Esophagus squamous epithelium (tissue), 5 donors: ENCODE data around the gene SGSM2. TPM values are rescaled to one million over a fixed set of nuclear protein-coding genes. Genes with fewer than 3 reads are reported as not detected.

Experiments
- DNase-seq: peaks from one replicate; lab custom pipeline; 2025; lab: John Stamatoyannopoulos, UW
- H3K27ac ChIP-seq, 4 donors: fragments of 200-600 bp; sonication (generic); one replicate each; pipeline ENCODE4 v1.5.1; 2016 to 2019; ENCODE audit warnings: mild to moderate bottlenecking in 1 of 4
- H3K27me3 ChIP-seq, 4 donors: fragments of 200-600 bp; sonication (generic); 1 replicate in 3 of 4; 2 replicates in 1 of 4; pipeline versions ENCODE4 v1.5.1 to v1.6.0; 2017 to 2021; ENCODE audit warnings: antibody characterized with exemption in 1 of 4
- H3K36me3 ChIP-seq, 3 donors: fragments of 200-600 bp; sonication (generic); one replicate each; pipeline ENCODE4 v1.5.1; 2016 to 2019
- H3K4me1 ChIP-seq, 3 donors: fragments of 200-600 bp; sonication (generic); one replicate each; pipeline ENCODE4 v1.5.1; 2017 to 2019
- H3K4me3 ChIP-seq, 4 donors: fragments of 200-600 bp; sonication (generic); 1 replicate in 3 of 4; 2 replicates in 1 of 4; pipeline ENCODE4 v1.5.1; 2016 to 2019; ENCODE audit warnings: mild to moderate bottlenecking in 2 of 4, moderate library complexity in 1 of 4
- H3K9me3 ChIP-seq, 3 donors: fragments of 200-600 bp; sonication (generic); one replicate each; pipeline ENCODE4 v1.5.1; 2016 to 2019
- POLR2A ChIP-seq, 4 donors: fragments of 450-650 bp; IDR thresholded peaks; one replicate each; pipeline ENCODE4 v1.6.1; 2017; ENCODE audit warnings: antibody characterized with exemption in 4 of 4, mild to moderate bottlenecking in 4 of 4, moderate library complexity in 3 of 4
- WGBS, 2 donors: methylation state at CpG; one replicate each; pipeline ENCODE4 v1.1.5; 2018; 5-methylcytosine and 5-hydroxymethylcytosine counted together
- intact Hi-C: fragments of 100-400 bp; cut with DNase I; formaldehyde crosslinking; loops from one replicate; pipeline ENCODE4 v1.15.0; 2022
- total RNA-seq, 4 donors: library from RNA; depleted of rRNA; stranded (reverse); fragments of >200 nt; gene quantifications; one replicate each; pipeline ENCODE4 v1.1.0, GENCODE V29; 2016
- TF ChIP-seq, protein P1 (sequence below), 6 experiments: fragments of 450-650 bp in 4 of 6; fragments of 200-600 bp in 2 of 6; sonication (generic) in 2 of 6; IDR thresholded peaks; one replicate each; pipeline ENCODE4 v1.5.1; 2016 to 2019; ENCODE audit warnings: antibody characterized with exemption in 6 of 6, mild to moderate bottlenecking in 4 of 6, moderate library complexity in 4 of 6
- donor health status: DM: yes; HTN: yes; CAD: no.

The SGSM2 gene
- total RNA-seq, 4 donors from 2014 or later = 24.3 to 67.9 (median 35.3) TPM

DNA sequence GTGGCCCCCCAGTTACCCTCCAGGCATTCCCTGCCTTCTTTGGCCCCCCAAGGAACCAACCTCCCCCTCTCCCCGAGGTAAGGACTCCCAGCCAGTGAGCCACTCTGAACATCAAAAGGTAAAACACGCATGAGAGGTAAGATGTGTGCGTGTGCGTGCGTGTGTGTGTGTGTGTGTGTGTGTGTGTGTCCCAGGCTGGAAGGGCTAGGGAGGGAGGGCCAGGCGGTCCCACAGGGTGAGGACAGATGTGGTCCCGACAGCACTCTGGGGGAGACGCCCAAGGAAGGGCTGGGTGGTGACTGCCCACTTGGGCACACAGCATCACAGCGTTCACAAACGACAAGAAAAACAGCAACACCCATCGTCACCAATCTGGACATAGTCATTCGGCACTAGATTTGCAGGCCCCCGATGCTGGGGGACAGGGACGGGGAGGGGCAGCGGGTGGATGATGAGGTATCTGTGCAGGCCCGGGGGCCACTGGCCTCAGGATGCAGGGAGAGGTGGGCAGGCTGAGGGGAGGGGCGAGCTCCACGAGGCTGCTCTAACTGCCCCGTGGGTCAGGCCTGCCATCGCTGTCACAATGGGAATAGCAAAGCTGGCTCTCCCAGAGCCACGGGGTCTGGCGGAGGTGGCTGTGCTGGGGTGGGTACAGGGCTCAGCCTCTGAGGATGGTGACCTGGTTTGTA is 47.3 kb downstream of the SGSM2 start:
- TF ChIP-seq POLR2A (IDR thresholded peaks at IDR 0.05) = no peak
- TF ChIP-seq, protein P1, sequence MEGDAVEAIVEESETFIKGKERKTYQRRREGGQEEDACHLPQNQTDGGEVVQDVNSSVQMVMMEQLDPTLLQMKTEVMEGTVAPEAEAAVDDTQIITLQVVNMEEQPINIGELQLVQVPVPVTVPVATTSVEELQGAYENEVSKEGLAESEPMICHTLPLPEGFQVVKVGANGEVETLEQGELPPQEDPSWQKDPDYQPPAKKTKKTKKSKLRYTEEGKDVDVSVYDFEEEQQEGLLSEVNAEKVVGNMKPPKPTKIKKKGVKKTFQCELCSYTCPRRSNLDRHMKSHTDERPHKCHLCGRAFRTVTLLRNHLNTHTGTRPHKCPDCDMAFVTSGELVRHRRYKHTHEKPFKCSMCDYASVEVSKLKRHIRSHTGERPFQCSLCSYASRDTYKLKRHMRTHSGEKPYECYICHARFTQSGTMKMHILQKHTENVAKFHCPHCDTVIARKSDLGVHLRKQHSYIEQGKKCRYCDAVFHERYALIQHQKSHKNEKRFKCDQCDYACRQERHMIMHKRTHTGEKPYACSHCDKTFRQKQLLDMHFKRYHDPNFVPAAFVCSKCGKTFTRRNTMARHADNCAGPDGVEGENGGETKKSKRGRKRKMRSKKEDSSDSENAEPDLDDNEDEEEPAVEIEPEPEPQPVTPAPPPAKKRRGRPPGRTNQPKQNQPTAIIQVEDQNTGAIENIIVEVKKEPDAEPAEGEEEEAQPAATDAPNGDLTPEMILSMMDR (IDR thresholded peaks at IDR 0.05) = no peak
- H3K36me3 ChIP-seq = peaks cover 17 to 85% (median 24%) of the 10 kb centered on the region in 3 donors
- H3K4me3 ChIP-seq = no peak overlapping the region
- 64 to 69% methylated on average over 11 to 14 of the region's 22 CpGs for WGBS, 2 donors
- intact Hi-C loops = no loop called here
- H3K9me3 ChIP-seq = no peaks in the 10 kb centered on the region
- H3K27ac ChIP-seq = peak overlapping the region in 2 of 4 donors; percentile 78 to 82
- no peaks in the 10 kb centered on the region for H3K27me3 ChIP-seq
- no peak for DNase-seq
- H3K4me1 ChIP-seq = peaks cover 11 to 66% (median 12%) of the 10 kb centered on the region in 3 donors

DNA sequence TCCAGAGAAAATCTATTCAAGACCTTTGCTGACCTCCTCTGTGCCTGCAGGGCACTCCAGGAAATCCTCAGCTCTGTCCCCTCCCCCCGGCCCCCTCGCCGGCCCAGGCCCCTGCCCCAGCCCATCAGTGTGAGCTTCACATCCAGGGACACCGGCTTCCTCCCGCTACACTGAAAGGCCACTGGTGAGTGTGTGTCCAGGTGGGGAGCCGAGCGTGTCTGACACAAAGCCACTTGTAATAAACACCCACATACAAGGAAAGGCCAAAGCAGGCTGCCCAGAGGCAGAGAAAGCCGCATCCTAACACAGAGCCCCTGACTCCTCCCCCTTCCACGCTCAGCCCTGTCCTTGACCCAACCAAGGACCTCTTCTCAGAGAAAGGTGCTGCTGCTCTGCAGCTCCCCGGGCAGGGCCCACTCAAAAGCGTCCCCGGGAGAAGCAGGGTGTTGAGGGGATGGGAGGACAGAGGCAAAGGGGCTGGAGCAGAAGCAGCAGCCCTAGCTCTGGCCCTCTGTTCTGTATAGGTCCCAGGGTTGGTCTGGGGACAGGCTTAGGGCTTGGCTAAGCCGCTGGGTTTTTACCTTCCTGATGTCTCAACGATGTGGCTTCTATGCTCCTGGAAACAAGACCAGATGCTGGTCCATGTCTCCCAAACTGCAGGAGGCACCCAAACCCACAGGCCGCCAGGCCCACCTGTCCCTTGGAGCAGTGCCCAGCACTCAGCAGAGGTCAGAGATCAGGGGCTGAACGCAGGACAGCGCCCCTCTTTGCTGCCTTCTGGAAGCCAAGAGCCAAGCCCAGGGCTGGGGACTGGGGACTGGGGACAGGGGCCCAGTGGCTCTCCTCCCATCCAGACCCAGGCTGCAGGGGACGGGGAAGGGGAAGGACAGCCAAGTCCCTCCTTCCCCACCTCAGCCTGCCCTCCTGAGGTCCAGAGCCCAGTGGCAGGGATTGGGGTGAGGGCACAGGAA is 48.2 kb downstream of the SGSM2 start:
- WGBS, 2 donors = 71 to 88% methylated on average over 3 to 8 of the region's 18 CpGs
- H3K4me1 ChIP-seq = peaks cover 18 to 72% (median 19%) of the 10 kb centered on the region in 3 donors
- no peak for DNase-seq
- intact Hi-C loops = no loop called here
- H3K4me3 ChIP-seq = no peak overlapping the region
- H3K27me3 ChIP-seq = no peaks in the 10 kb centered on the region
- H3K9me3 ChIP-seq = no peaks in the 10 kb centered on the region
- peaks cover 17 to 84% (median 24%) of the 10 kb centered on the region in 3 donors for H3K36me3 ChIP-seq
- H3K27ac ChIP-seq = peak overlapping the region in 3 of 4 donors; percentile 76 to 82 (median 78)
- no peak for TF ChIP-seq POLR2A (IDR thresholded peaks at IDR 0.05)
- TF ChIP-seq, protein P1 (IDR thresholded peaks at IDR 0.05) = no peak

DNA sequence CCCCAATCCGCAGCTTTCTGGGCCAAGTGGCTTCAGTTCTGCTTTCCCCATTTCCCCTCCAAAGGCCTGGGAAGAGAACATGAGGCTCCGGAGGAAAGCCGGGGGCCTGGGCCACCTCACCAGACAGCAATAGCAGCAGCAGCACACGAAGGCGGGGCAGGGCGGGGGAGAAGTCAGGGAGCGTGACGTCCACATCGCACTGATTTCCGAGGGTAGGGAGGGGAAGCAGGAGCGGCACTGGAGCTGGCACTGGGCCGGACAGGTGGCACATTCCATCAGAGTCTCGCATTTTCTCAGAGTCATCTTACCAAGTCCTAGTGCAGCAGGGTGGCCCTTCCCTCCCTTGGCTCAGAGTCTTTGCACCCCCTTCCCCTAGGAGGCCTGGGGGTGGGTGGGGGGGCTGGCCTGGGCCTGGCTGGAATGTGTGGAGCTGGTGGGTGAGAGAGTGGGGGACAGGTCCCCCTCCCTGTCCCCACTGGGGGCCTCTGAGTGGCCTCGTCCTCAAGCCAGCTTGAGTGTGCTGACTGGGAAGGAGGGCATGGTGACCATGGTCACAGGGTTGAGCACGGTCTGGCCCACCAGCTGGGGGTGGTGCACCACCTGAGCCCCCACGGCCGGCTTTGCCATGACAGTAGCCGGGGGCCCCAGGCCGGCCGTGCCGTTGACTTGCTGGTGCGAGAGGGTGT is 49.2 kb downstream of the SGSM2 start:
- no peak overlapping the region for H3K4me3 ChIP-seq
- DNase-seq = no peak
- WGBS, 2 donors = 61 to 79% methylated on average over 7 of the region's 22 CpGs
- peaks cover 27 to 81% (median 29%) of the 10 kb centered on the region in 3 donors for H3K4me1 ChIP-seq
- H3K9me3 ChIP-seq = no peaks in the 10 kb centered on the region
- peaks cover 17 to 74% (median 24%) of the 10 kb centered on the region in 3 donors for H3K36me3 ChIP-seq
- TF ChIP-seq, protein P1 (IDR thresholded peaks at IDR 0.05) = no peak
- TF ChIP-seq POLR2A (IDR thresholded peaks at IDR 0.05) = no peak
- H3K27ac ChIP-seq = peak overlapping the region in 3 of 4 donors; percentile 76 to 82 (median 78)
- intact Hi-C loops = no loop called here
- no peaks in the 10 kb centered on the region for H3K27me3 ChIP-seq

DNA sequence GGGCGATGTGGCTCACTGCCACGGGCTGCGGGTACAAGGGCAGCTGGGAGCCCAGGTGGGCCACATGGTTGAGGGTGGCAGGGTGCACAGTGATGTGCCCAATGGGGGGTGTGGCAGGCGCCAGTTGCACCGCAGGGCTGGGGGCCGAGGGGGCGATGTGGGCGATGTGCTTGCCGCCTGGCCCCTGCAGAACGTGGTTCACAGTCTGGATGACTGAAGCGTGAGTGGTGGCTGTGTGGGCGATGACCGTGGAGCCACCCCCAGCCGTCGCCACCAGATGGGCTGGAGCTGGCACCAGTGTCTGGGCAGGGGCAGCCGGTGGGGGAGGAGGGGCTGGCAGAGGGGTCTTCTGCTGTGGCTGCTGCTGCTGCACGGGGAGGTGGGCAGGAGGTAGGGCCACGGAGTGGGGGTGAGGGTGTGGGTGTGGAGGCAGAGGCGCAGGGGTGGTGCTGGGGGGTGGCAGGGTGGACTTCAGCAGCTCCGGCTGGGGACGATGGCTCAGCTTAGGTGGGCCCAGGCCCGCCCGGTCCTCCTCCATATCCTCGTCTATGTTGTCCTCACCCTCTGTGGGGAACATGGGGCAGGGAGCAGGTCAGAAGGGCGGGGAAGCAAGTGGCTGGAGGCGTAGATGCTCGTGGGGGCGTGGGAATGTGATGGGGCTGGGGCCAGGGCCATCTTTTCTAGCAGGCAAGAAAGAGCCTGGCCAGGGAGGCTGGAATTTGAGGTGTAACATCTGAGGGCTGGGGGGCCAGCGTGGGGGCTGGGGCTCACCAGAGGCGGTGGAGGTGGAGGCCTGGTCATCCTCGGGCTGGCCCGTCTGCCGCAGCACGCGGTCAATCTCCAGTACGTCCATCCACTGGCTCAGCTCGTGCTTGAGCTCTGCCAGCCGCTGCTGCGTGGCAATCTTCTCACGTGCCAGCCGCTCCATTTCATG is 50.1 kb downstream of the SGSM2 start:
- H3K9me3 ChIP-seq = no peaks in the 10 kb centered on the region
- TF ChIP-seq, protein P1 (IDR thresholded peaks at IDR 0.05) = no peak
- TF ChIP-seq POLR2A (IDR thresholded peaks at IDR 0.05) = no peak
- intact Hi-C loops = no loop called here
- peaks cover 33 to 82% (median 34%) of the 10 kb centered on the region in 3 donors for H3K4me1 ChIP-seq
- H3K27me3 ChIP-seq = no peaks in the 10 kb centered on the region
- no peak overlapping the region for H3K4me3 ChIP-seq
- 88 to 93% methylated on average over 16 to 24 of the region's 41 CpGs for WGBS, 2 donors
- peaks cover 17 to 67% (median 24%) of the 10 kb centered on the region in 3 donors for H3K36me3 ChIP-seq
- DNase-seq = no peak
- peak overlapping the region in 3 of 4 donors; percentile 76 to 82 (median 78) for H3K27ac ChIP-seq
